Caco-2 (cell line): ENCODE results near the gene EGFL7. TPM values are rescaled to one million over a fixed set of nuclear protein-coding genes. Genes with fewer than 3 reads are reported as not detected.

Experiments used
- BruUV-seq: library from RNA; stranded (reverse); fragments of 400-500 nt; replicated peaks from 2 replicates; lab custom pipeline; 2021; lab: Mats Ljungman, UMichigan
- CTCF ChIA-PET: fragments of 300-600 bp; sonication (Branson Sonifier 250); formaldehyde crosslinking; loops from one replicate; lab custom pipeline; 2022; ENCODE audit warnings: antibody characterized with exemption; lab: Charles Lee
- POLR2A ChIA-PET: fragments of 300-600 bp; sonication (Branson Sonifier 250); formaldehyde crosslinking; loops from one replicate; lab custom pipeline; 2022; ENCODE audit warnings: antibody characterized with exemption; lab: Charles Lee
- DNase-seq, 2 experiments: peaks; one replicate each; pipeline versions ENCODE4 v3.0.0 to v3.0.0-alpha.2; 2020 to 2022
- H3K27me3 ChIP-seq: replicated peaks from 2 replicates; pipeline ENCODE4 v1.6.0; 2011; ENCODE audit warnings: low read length; ENCODE audit not compliant: control insufficient read depth, insufficient read depth
- H3K36me3 ChIP-seq: 2 replicates; pipeline ENCODE4 v1.5.1; 2011; ENCODE audit warnings: low read length; ENCODE audit not compliant: control insufficient read depth, insufficient read depth
- H3K4me1 ChIP-seq: fragments of 250-450 bp; sonication (Bioruptor Pico); 2 replicates; pipeline ENCODE4 v1.5.1; 2020; ENCODE audit warnings: mild to moderate bottlenecking
- H3K4me3 ChIP-seq: 2 replicates; pipeline ENCODE4 v1.5.1; 2011; ENCODE audit warnings: low read depth, mild to moderate bottlenecking, control low read depth, low read length
- H3K9me3 ChIP-seq: fragments of 250-450 bp; sonication (Bioruptor Pico); 2 replicates; pipeline ENCODE4 v1.5.1; 2020; ENCODE audit warnings: mild to moderate bottlenecking, moderate library complexity
- H3K27ac Mint-ChIP-seq: one replicate; pipeline ENCODE4 v1.8.0; 2022; ENCODE audit warnings: mixed read lengths; ENCODE audit not compliant: unreplicated experiment
- H3K27me3 Mint-ChIP-seq: one replicate; pipeline ENCODE4 v1.8.0; 2022; ENCODE audit warnings: mixed read lengths; ENCODE audit not compliant: insufficient read depth, unreplicated experiment
- H3K36me3 Mint-ChIP-seq: one replicate; pipeline ENCODE4 v1.8.0; 2022; ENCODE audit warnings: mild to moderate bottlenecking, mixed read lengths; ENCODE audit not compliant: insufficient read depth, unreplicated experiment
- H3K4me1 Mint-ChIP-seq: one replicate; pipeline ENCODE4 v1.8.0; 2022; ENCODE audit warnings: low read depth, mixed read lengths; ENCODE audit not compliant: unreplicated experiment
- H3K4me3 Mint-ChIP-seq: one replicate; pipeline ENCODE4 v1.8.0; 2022; ENCODE audit warnings: mild to moderate bottlenecking, moderate library complexity, mixed read lengths; ENCODE audit not compliant: unreplicated experiment
- H3K9me3 Mint-ChIP-seq: one replicate; pipeline ENCODE4 v1.8.0; 2022; ENCODE audit warnings: mixed read lengths; ENCODE audit not compliant: unreplicated experiment
- intact Hi-C: fragments of 100-400 bp; cut with micrococcal nuclease; formaldehyde crosslinking; loops from one replicate; pipeline ENCODE4 v1.10.0; 2022; ENCODE audit not compliant: unreplicated experiment
- total RNA-seq: library from RNA; stranded (reverse); gene quantifications from 2 replicates; pipeline ENCODE4 v1.2.3, GENCODE V29; 2022
- TF ChIP-seq, protein P1 (sequence below), 2 experiments: fragments of 200-600 bp in 1 of 2; IDR thresholded peaks; 1 replicate in 1 of 2; 2 replicates in 1 of 2; pipeline versions ENCODE4 v1.5.1 to v1.8.0; 2011 to 2022; ENCODE audit warnings: antibody characterized with exemption in 1 of 2, control low read depth in 1 of 2, inconsistent platforms in 1 of 2, low read depth in 1 of 2, low read length in 1 of 2, mild to moderate bottlenecking in 1 of 2, moderate library complexity in 1 of 2; ENCODE audit not compliant: insufficient read depth in 1 of 2, severe bottlenecking in 1 of 2, unreplicated experiment in 1 of 2

The EGFL7 gene
- total RNA-seq, 1 experiment from 2014 or later, result 30.2 TPM

DNA sequence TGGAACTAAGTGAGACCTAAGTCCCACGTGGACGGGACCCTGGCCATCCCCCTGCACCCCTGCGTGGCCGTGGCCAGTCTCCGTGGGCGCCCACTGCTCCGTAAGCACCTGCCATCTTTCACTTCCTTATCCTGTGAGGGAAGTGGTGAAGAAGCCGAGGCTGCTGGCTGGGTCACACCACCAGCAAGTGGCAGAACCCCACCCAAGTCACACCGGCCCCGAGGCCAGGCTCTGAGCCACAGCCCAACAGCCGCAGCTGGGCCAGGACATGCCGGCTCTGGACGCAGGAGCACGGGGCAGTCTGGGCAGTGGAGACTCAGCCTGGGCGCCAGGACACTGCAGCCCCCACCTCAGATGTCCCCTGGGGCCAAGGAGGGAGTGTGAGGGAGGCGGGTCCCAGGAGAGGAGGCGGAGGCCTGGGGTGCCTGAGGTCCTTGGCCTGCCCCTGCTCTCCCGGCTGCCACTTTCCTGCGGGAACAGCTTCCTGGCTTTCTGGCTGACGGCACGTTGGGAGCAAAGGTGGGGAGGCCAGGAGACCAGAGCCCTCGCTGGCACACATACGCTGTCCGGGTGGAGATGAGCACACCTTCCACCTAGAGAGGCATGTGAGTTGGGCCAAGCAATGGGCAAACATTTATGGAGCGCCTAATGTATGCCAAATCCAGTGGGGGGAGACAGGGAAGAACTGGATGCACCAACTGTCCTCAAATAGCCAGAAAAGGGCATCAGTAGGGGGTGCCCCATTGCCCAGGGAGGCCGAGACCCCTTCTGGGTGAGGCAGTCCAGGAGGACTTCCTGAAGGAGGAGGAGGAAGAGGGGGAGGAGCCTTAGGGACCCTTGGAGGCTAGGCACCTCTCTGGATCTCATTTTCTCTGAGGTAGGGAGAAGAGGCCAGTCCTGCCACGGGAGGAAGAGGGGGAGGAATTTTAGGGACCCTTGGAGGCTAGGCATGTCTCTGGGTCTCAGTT is 43.9 kb upstream of the EGFL7 start:
- Histone ChIP-seq H3K27me3 (no peaks in the 10 kb centered on the region), H3K4me1 (peaks cover 34% of the 10 kb centered on the region), H3K9me3 (no peaks in the 10 kb centered on the region), H3K36me3 (no peaks in the 10 kb centered on the region), H3K4me3 (no peak overlapping the region)
- Mint-ChIP-seq H3K4me3 (no peak overlapping the region), H3K9me3 (no peaks in the 10 kb centered on the region), H3K4me1 (peaks cover 8% of the 10 kb centered on the region), H3K27ac (no peak overlapping the region), H3K27me3 (no peaks in the 10 kb centered on the region), H3K36me3 (no peaks in the 10 kb centered on the region)
- no peak for DNase-seq
- intact Hi-C loops, result no loop called here
- TF ChIP-seq, protein P1, sequence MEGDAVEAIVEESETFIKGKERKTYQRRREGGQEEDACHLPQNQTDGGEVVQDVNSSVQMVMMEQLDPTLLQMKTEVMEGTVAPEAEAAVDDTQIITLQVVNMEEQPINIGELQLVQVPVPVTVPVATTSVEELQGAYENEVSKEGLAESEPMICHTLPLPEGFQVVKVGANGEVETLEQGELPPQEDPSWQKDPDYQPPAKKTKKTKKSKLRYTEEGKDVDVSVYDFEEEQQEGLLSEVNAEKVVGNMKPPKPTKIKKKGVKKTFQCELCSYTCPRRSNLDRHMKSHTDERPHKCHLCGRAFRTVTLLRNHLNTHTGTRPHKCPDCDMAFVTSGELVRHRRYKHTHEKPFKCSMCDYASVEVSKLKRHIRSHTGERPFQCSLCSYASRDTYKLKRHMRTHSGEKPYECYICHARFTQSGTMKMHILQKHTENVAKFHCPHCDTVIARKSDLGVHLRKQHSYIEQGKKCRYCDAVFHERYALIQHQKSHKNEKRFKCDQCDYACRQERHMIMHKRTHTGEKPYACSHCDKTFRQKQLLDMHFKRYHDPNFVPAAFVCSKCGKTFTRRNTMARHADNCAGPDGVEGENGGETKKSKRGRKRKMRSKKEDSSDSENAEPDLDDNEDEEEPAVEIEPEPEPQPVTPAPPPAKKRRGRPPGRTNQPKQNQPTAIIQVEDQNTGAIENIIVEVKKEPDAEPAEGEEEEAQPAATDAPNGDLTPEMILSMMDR (IDR thresholded peaks at IDR 0.05; ENCODE audit: insufficient read depth in 1 of 2, low read depth in 1 of 2, low read length in 1 of 2, severe bottlenecking in 1 of 2, unreplicated experiment in 1 of 2), result no peak
- CTCF ChIA-PET, result no interaction called here
- no TSS peak for BruUV-seq
- POLR2A ChIA-PET, result no interaction called here

DNA sequence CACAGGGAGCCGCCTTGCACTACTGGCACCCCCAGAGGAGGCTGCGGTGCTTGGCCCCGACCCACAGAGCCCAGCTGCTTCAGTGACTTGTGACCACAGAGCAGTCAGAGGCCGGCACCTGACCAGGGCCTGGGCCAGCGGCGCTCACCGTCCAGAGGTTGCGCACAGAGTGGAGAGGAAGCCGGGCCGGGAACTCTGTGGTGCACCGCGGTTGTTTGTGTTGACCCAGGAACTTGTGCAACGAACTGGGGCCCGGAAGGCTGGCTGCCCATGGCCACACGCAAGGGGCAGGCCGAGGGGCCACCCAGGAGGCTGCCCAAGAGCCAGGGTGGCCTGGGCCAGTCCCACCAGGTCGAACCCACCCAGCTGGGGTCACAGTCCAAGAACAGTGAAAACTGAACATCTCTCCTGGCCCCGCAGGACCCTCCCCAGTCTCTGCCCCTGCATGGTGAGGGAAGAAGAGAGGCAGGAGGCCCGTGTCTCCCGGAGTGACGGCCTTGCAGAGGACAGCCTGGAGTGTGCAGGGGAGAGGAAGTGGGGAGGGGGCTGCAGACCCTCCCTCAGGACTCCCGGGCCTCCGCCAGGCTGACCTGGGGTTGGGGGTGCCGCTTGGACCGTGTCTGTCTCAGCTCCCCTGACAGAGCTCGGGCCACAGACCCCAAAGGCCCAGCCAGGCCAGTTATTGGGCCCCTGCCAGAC is 42.8 kb upstream of the EGFL7 start:
- Mint-ChIP-seq H3K27ac (no peak overlapping the region), H3K36me3 (no peaks in the 10 kb centered on the region), H3K9me3 (no peaks in the 10 kb centered on the region), H3K4me3 (no peak overlapping the region), H3K4me1 (peaks cover 8% of the 10 kb centered on the region), H3K27me3 (no peaks in the 10 kb centered on the region)
- no peaks in the 10 kb centered on the region for H3K27me3 ChIP-seq
- no TSS peak for BruUV-seq
- H3K4me3 ChIP-seq, result no peak overlapping the region
- H3K36me3 ChIP-seq, result no peaks in the 10 kb centered on the region
- no peak for DNase-seq
- TF ChIP-seq, protein P1 (IDR thresholded peaks at IDR 0.05; ENCODE audit: insufficient read depth in 1 of 2, low read depth in 1 of 2, low read length in 1 of 2, severe bottlenecking in 1 of 2, unreplicated experiment in 1 of 2), result no peak
- peaks cover 45% of the 10 kb centered on the region for H3K4me1 ChIP-seq
- intact Hi-C loops, result no loop called here
- no peaks in the 10 kb centered on the region for H3K9me3 ChIP-seq
- CTCF ChIA-PET, result no interaction called here
- POLR2A ChIA-PET, result no interaction called here

DNA sequence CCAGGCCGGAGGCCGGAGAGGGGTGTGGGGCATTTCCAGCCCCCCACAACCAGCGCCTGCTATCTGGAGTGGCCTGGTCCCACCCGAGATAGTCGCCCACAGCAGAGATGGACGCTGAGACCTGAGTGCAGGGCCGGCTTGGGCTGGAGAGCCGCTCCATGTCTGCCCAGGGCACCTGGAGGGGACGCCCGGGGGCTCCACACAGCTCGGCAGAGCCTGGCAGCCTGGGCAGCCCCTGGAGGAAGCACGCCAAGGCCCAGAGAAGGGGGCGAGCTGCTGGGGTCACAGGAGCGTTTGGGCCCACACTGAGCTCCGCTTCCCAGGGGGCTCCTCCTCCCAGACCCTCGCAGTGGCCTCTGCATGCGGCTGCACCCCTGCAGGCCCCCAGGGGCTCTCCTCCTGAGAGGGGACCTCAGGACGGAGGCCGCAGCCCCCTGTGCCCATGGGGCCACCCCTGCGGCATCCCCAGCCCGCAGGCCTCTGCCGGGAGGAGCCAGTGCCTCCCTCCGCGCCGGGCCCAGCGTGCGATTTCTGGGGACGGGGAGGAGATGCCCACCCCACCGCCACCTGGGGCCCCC is 42.2 kb upstream of the EGFL7 start:
- Mint-ChIP-seq H3K9me3 (no peaks in the 10 kb centered on the region), H3K27ac (no peak overlapping the region), H3K4me1 (peaks cover 11% of the 10 kb centered on the region), H3K4me3 (no peak overlapping the region), H3K36me3 (no peaks in the 10 kb centered on the region), H3K27me3 (no peaks in the 10 kb centered on the region)
- no peak for DNase-seq
- no TSS peak for BruUV-seq
- ChIA-PET POLR2A (no interaction called here), CTCF (no interaction called here)
- H3K4me3 ChIP-seq, result no peak overlapping the region
- intact Hi-C loops, result no loop called here
- TF ChIP-seq, protein P1 (IDR thresholded peaks at IDR 0.05; ENCODE audit: insufficient read depth in 1 of 2, low read depth in 1 of 2, low read length in 1 of 2, severe bottlenecking in 1 of 2, unreplicated experiment in 1 of 2), result no peak
- H3K4me1 ChIP-seq, result peaks cover 47% of the 10 kb centered on the region
- H3K9me3 ChIP-seq, result no peaks in the 10 kb centered on the region
- no peaks in the 10 kb centered on the region for H3K36me3 ChIP-seq
- no peaks in the 10 kb centered on the region for H3K27me3 ChIP-seq
